GM18951 (cell line): Measurements from ENCODE around the gene KCNN2.

Source experiments
- POLR2A ChIP-seq: IDR thresholded peaks from 4 replicates; pipeline ENCODE4 v1.6.1; 2011; ENCODE audit warnings: mild to moderate bottlenecking; ENCODE audit not compliant: insufficient read length, insufficient read depth; ENCODE audit errors: extremely low read depth
- in situ Hi-C: fragments of 300-500 bp; cut with MboI; formaldehyde crosslinking; loops from one replicate; pipeline ENCODE4 v1.12.0; 2022; ENCODE audit warnings: low sequenced_read_pairs, mixed read lengths, inconsistent platforms; ENCODE audit not compliant: unreplicated experiment

The KCNN2 gene

GRCh38 chr5:114417519-114417918 lies 55.6 kb downstream of the KCNN2 start:
- in situ Hi-C loops: no loop called here
- no peak for TF ChIP-seq POLR2A

GRCh38 chr5:114418176-114419066 lies 56.6 kb downstream of the KCNN2 start:
- no peak for TF ChIP-seq POLR2A
- in situ Hi-C loops: no loop called here

DNA sequence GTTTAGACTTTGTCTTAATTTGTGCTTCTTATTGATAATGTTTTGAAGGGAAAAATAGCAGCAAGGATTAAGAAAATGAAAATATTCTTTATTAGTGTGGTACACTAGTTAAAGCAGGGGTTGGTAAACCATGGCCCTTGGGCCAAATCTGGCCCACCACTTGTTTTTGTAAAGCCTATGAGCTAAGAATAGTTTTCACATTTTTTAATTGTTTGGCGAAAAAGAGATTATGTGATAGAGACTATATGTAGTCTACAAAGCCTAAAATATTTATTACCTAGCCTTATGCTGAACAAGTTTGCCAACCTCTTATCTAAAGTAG lies 57.2 kb downstream of the KCNN2 start:
- in situ Hi-C loops: no loop called here
- no peak for TF ChIP-seq POLR2A

DNA sequence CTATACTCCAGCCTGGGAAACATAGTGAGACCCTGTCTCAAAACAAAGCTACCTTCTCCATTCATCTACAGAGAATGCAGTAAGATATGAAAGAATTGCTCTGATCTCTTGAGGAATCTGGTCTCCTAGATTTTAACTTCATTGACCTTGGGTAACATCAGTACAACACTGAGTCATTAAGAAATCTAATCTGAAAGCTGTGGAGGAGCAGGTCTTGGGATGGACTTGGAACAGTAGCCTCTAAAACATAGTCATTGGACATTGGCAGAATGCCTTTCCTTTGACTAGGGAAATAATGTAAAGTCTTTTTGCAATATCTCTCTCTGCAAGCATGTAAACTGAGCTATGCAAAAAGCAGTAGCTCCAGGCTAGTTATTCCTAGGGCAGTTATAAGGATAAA lies 58.1 kb downstream of the KCNN2 start:
- no peak for TF ChIP-seq POLR2A
- in situ Hi-C loops: no loop called here

DNA sequence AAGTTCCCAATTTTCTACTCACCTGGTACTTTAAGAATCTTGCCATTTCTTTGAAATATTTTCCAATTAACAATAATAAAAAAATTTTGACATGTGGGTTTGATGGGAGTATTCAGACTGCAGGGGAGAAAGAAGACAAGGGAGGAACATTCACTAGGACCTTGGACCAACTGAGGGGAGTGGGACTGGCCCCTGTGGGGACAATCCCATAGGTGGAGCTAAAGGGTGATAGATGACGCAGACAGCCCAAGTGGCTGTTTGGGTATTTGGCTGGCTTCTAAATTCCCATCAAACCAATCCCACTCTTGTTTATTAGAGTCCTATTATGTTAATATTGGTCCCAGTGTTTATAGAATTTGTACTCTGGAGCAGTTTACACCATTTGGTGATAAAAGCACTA lies 65.3 kb downstream of the KCNN2 start:
- TF ChIP-seq POLR2A: no peak
- in situ Hi-C loops: loop anchor here (25.0 kb wide), 1 partner anchor 740 kb away; no protein-coding TSS in a partner anchor

DNA sequence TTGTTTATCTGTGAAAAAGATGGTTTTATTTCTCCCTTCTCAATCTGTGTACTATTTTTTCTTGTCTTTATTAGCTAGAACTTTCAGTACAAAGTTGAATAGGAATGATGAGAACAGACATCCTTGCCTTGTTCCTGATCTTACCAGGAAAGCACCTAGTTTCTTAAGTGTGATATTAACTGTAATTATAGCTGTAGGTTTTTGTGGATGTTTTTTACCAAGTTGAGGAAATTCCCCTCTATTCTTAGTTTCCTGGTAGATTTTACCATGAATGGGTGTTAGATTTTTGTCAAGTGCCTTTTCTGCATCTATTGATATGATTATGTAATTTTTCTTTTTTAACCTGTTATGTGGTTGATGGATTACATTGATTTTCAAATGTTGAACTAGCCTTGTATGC lies 68.7 kb downstream of the KCNN2 start:
- TF ChIP-seq POLR2A: no peak
- in situ Hi-C loops: loop anchor here (25.0 kb wide), 1 partner anchor 743 kb away; no protein-coding TSS in a partner anchor

GRCh38 chr5:114432684-114433083 lies 70.8 kb downstream of the KCNN2 start:
- in situ Hi-C loops: loop anchor here (25.0 kb wide), 1 partner anchor 745 kb away; no protein-coding TSS in a partner anchor

GRCh38 chr5:114434396-114435219 lies 72.7 kb downstream of the KCNN2 start:
- in situ Hi-C loops: loop anchor here (25.0 kb wide), 1 partner anchor 747 kb away; no protein-coding TSS in a partner anchor
- no peak for TF ChIP-seq POLR2A

DNA sequence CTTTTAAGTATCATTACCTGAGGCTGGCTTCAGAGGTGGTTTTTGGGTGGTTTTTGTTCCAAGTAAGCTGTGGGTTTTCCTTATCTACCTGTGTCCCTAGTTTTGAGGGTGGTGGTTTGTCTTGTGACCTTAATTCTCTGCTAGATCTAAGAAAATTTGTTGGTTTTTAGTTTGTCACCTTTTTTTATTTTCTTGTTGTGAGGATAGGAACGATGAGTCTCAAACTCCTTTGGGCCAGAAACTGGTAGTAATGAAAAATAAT lies 73.3 kb downstream of the KCNN2 start:
- in situ Hi-C loops: loop anchor here (25.0 kb wide), 1 partner anchor 748 kb away; no protein-coding TSS in a partner anchor
- no peak for TF ChIP-seq POLR2A

- no peak for TF ChIP-seq POLR2A
- in situ Hi-C loops: loop anchor here (25.0 kb wide), 1 partner anchor 749 kb away; no protein-coding TSS in a partner anchor
These were observed 74.0 kb downstream of the KCNN2 start for GRCh38 chr5:114435885-114436299.

DNA sequence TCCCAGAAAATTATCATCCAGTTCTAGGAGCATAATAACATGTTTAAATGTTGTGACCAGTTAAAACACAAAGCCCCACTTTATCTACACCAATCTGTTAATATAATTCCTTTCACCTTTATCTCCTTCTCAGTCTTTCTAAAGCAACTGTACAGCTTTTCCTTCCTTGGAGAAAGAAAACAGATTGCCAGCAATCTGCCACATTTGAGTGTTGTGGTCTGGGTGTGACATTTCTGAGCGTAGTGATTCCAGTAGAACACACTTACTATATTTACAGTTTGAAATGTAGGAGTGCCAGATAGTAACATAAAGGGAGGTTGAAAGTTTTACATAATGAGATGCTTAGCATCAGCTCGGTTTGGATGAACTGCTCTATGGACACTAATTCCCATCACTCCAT lies 76.1 kb downstream of the KCNN2 start:
- in situ Hi-C loops: loop anchor here (25.0 kb wide), 1 partner anchor 751 kb away; no protein-coding TSS in a partner anchor
- no peak for TF ChIP-seq POLR2A

DNA sequence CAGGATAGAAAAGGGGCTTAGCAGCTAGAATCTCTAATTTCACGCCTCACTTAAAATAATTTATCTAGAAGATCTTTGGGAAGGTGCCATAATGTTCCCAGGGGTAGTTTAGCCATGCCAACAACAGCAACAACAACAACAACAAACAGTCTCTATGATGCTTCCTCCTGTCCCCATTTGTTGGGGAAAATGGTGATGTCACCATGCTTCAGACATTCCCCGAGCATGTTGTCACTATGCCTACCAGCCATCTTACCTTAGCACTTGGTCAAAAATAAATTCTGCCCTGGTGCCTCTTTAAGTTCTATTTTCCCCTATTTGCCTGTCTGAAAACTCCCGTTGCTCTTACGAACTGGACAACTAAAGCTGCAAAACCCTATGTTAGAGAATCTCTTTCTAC lies 76.6 kb downstream of the KCNN2 start:
- in situ Hi-C loops: loop anchor here (25.0 kb wide), 1 partner anchor 751 kb away; no protein-coding TSS in a partner anchor
- no peak for TF ChIP-seq POLR2A

DNA sequence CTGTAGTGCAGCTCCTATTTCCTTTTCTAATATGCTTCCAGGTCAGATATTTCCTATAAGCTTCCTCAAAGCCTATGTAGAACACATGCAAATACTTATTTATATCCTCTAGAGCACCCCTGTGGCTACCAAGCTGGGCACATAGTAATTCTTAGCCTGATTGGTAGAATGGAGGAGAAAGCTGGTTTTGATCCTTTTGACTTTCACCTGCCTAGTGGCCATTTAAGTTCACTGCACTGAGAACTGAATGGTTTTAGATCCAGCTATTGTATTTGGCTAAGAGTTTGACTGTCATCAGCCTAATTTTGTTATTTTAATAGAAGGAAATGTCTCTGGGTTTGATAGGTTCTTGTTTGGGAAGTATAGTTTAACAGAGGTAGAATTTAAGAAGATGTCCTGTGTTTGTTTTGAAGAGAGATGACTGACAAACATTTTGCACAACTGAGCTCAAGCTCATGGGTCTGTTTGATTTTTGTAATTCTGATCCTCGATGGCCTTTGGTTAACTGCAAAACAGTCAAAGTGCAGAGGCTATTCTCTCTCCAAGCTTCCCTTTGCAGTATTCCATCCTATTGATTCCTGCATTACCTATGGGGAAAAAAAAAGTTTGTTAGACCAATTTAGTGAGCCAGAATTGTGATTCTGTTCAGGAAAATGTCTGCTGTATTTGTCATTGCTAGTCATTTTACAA lies 85.4 kb downstream of the KCNN2 start:
- in situ Hi-C loops: loop anchor here (25.0 kb wide), 1 partner anchor 760 kb away; no protein-coding TSS in a partner anchor

More for the DNA sequence above, 85.4 kb downstream of the KCNN2 start:
- no peak for TF ChIP-seq POLR2A
